OCI-LY3 (cell line): Measurements from ENCODE around the gene NUP58.

ENCODE experiments used
- CTCF ChIP-seq: fragments of 200-600, 300-600 bp; sonication (generic); IDR thresholded peaks from 2 replicates; pipeline ENCODE4 v1.5.1; 2014; ENCODE audit warnings: antibody characterized with exemption, low read length, low read depth
- EZH2phosphoT487 ChIP-seq: fragments of 200-600 bp; shearing (Covaris generic); IDR thresholded peaks from 2 replicates; pipeline ENCODE4 v1.6.1; 2018; ENCODE audit warnings: antibody characterized with exemption, mixed run types, low read depth

- TF ChIP-seq CTCF = no peak
- no peak for TF ChIP-seq EZH2phosphoT487
Measured at GRCh38 chr13:25276748-25277147, 24.7 kb upstream of the NUP58 start.
